GM21528 (cell line): ENCODE data around the gene NIM1K.
"Not testable (repeated sequence)": the region's sequence is repeated elsewhere in the genome, so short reads cannot be mapped to it uniquely, and the experiment has no call there.

Source experiments
- ATAC-seq: cut with Tn5 transposase; IDR thresholded peaks from one replicate; pipeline ENCODE4 v1.9.1; 2021; ENCODE audit warnings: mild to moderate bottlenecking, moderate library complexity; ENCODE audit not compliant: unreplicated experiment, low FRiP score

Gene NIM1K

DNA sequence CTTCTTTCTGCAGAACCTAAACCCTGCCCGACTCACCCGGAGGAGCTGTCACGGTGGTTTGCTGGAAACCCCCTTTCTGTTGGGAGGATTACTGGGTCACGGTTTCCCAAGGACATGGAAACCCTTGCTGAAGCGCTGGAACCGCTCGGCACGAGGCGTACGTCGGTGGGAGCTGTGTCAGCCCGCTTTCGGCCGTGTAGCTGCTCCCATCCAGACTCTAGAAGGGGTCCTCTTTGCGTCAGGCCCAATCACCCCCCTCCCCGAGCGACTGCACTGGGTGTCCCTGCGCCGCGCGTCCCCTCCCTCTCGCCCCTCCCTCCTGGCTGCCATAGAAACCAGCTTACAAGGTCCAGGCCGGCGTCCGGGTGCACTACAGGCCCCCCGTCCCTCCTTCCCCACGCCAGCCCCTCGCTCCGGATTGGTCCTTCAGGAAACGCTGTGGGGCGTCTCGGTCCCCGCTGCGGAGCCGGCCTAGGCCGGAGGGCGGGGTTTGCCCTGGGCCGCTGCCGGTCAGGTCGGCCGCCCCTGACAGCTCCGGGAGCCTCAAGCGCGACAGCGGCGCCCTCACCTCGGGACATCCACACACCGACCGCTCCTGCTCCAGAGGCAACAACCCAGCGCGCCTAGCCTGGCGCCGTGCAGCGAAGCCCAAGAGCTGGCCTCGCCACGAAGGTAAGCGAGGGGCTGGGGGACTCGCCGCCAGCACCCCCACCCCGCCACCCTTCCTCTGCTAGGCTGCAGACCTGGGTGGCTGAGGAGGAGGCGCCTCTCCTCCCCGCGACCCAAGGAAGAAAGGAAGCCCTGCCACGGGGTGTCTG, at the start of gene NIM1K:
Gene NIM1K (plus strand): TSS at position 486 of the 818 bp plus-strand sequence. CDS start 53,551 bp downstream, outside the sequence.
- ATAC-seq = peak; percentile 77

DNA sequence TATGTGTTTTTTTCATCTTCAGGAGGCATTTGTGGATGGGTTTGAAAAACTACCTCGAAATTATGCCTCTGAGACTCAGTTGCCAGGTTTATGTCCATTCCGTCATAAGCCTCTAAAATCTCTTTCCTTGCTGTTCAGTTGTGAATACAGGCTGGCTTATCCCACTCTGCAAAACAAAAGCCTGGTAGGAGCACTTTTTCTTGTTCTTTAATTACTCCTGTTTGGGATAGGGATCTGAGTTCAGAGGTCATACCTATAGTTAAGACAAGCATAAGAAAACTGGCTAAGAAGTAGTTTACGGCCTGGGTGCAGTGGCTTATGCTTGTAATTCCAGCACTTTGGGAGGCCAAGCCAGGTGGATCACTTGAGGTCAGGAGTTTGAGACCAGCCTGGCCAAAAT, 47.0 kb upstream of the NIM1K start:
- ATAC-seq = no peak

DNA sequence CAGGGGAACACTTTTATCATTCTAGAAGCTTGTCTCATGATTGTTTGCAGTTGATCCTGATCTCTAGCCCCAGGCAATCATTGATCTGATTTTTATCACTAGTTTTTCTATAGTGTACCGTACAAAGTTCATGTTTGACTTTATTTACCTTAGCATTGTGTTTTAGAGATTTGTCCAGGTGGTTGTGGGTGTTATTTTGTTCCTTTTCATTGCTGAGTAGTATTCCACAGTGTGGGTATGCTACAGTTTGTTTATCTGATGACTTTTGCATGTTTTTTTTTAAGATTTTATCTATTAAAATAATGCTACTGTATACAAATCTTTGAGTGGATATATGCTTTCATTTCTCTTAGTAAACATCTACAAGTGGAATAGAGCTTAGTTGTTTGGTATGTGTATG, 45.1 kb upstream of the NIM1K start:
- ATAC-seq = no peak

DNA sequence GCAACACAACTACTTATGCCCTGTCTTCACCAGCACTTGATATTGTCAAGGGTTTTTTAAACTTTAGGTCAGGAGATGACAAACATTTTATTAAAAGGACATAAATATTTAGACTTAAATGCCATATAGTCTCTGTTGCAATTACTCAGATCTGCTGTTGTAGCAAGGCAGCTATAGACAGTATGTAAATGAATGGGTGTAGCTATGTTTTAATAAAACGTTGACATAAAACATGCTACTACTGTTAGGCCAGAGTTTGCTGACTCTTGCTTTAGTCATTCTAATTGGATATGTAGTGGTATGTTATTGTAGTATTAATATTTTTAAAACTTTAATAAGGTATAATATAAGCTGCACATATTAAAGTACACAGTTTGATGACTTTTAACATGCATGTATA, 43.6 kb upstream of the NIM1K start:
- ATAC-seq = no peak

DNA sequence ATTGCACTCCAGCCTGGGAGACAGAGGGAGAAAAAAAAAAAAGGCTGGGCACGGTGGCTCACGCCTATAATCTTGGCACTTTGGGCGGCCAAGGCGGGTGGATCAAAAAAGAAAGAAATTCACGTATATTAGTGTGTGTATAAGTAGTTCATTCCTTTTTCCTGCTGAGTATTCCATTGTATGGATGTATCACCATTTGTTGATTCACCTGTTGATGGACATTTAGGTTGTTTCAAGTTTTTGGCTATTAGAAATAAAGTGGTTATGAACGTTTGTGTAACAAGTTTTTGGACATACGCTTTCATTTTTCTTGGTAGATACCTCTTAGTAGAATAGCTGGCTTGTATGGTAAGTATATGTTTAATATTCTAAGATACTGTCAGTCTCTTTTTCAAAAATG, 42.8 kb upstream of the NIM1K start:
- ATAC-seq = no peak

DNA sequence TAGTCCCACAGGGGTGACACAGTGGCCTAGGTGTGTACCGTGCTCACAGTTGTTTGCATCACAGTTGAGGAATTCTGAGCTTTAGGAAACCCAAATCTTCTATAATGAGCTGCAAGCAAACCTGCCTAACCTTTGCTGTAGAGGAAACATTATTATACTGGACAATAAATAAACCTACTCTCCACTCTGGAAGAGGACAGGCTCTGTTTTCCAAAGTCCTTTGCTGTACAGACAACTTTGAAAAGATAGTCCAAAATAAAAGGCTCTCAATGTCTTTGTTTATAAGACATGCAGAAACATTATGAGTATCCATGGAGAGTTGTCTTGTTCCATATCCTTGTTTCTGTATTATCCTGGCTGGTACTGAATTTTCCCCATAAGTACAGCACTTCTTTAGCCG, 42.0 kb upstream of the NIM1K start:
- no peak for ATAC-seq

DNA sequence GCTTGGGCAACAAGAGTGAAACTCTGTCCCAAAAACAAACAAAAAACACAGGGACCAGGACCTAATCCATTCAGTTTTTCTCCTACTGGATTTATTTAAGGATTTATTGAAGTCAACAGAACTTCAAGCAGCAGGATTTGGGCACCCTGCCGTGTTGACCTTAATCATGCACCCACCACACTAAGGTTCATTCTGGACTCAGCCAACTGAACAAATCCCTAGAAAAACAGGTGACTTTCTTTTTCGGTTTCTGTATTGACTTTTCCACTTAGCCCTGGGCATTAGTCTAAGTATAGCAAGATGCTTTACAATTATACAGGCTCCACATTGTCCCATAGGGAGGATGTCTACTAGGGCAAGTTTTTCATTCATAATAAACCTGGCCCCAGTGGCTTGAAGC, 41.3 kb upstream of the NIM1K start:
- no peak for ATAC-seq

DNA sequence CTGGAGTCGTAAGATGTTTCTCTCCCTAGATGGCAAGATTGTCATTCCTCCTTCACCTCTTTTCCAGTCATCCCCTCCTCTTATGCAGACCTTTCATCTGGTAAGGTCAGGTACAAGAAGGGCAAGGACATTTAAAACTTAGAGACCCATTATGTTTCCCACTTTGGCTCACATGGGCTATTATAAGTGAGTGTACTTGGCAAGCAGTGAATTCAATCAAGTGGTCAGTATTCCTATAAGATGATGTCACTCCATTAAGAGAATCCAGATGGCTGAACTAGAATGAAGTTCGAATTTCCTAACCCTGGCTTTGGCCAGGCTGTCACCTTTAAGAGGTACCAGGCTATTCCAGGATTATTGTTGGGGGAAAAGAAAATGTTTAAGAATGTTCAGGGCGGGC, 39.1 kb upstream of the NIM1K start:
- no peak for ATAC-seq

DNA sequence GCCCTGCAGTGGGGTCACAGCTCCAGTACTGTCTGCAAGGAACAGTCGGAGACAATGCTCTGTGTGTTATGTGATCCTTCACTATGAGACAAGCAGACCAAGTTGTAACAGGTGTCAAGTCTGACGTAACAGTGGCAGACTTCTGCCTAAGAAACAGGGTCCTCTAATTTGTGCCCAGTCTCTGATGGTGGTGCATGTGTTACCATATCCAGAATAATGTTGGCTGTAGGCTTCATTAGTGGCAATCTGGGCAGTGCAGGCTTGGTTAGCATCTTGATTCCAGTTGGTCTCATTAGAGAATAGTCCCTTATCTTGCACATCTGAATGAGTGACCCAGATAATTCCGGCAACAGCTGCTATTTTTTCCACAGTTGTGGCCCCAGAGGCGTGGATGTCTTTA, 37.6 kb upstream of the NIM1K start:
- no peak for ATAC-seq

DNA sequence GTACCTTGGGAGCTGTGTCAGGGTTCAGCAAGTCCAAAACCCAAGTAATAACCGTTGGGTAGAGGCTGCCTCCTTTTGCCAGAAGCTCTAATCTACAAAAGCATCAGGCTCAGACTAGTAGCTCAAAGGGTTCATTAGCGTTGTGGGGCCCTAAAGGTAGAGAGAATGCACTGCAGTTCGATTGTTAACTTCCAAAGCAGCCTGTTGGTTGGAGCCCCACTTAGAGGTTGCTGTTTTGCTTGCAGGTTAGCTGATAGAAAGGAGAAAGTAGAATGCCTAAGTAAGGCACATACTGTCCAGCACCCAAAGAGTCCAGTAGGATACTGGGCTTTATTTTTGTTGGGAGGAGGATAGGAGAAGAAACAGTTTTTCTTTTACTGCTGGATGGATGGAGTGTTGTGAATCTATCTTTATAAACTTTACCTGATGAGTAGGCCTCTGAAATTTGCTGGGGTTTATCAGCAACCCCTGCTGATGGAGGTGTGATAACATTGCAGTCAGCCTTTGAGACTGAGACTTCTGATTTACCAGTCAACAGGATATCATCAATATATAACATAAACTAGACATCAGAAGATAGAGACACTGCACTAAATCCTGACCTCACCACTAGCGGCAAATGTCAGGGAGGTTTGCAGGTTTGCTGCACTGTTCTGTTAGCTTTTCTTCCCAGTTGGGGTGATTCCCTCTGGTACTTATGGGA, 36.5 kb upstream of the NIM1K start:
- ATAC-seq = no peak

DNA sequence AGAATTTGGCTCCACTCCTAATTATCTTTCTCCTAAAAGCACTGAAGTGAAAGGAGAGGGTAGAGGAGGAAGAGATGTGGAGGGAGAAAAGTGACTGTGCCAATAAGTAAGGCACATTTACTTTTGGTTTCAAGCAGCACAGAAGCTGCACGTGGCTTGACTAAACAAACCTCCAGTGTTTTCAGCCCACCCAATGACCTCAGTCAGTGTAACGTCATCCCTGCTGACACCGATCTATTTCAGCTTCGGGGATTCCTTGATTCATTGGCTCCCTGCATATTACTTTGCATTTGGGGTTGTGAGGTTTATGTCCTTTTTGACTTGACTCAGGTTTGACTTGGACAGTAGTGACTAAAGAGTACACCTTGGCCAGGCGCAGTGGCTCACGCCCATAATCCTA, 35.6 kb upstream of the NIM1K start:
- ATAC-seq = no peak

DNA sequence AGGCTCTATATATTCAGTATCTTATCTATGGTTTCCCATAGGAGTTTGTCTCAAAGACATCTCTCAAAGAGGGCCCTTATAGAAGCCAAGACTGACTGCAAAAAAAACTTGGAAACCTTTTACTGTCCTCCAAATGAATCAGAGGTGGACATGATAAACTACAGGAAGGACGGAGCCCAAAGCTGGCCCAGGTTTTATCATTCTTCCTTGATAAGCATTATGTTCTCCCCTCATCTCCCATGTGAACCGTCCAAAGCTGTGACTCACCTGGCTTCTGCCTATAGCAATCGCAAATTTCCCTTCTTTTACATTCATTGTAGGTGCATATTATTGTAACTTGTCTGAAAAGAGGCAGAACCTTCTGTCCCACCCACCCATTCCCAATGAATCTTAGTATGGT, 35.0 kb upstream of the NIM1K start:
- ATAC-seq = no peak

DNA sequence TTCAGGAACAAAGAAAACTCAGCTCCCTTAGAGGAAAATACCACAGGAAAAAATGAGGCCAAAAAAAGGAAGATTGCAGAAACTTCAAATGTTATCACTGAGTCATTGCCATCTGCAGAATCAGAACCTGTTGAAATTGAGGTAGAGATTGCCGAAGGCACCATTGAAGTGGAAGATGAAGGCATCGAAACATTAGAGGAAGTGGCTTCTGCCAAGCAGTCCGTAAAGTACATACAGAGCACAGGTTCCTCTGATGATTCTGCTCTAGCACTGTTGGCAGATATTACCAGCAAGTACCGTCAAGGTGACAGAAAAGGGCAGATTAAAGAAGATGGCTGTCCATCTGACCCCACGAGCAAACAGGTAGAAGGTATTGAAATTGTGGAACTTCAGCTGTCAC, 30.8 kb upstream of the NIM1K start:
- ATAC-seq = no peak

DNA sequence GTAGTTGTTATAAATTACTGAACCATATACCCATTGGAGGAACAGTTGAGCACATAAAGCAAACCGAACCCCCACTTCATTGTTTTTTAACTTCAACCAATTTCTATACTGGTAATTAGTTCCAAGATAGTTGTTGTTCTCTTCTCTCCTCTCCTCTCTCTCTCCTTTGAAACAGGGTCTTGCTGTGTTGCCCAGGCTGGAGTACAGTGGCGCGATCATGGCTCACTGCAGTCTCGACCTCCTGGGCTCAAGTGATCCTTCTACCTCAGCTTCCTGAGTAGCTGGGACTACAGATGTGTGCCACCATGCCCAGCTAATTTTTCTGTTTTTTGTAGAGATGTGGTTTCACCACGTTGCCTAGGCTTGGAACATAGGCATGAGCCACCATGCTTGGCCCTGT, 27.2 kb upstream of the NIM1K start:
- ATAC-seq = not testable (repeated sequence)

DNA sequence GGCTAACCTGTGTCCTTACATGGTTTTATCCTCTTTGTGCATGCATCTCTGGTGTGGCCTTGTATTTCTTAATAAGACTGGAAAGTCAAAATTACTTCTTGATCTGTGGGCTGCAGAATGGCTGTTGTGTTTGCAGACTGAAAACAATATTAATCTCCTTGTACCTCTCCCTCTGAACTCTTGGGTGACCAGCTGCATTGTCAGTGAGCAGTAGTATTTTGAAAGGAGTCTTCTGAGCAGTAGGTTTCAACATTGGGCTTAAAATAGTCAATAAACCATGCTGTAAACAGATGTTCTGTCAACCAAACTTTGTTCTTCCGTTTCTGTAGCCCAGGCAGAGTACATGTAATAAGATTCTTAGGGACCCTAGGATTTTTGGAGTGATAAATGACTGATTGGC, 26.7 kb upstream of the NIM1K start:
- ATAC-seq = no peak

DNA sequence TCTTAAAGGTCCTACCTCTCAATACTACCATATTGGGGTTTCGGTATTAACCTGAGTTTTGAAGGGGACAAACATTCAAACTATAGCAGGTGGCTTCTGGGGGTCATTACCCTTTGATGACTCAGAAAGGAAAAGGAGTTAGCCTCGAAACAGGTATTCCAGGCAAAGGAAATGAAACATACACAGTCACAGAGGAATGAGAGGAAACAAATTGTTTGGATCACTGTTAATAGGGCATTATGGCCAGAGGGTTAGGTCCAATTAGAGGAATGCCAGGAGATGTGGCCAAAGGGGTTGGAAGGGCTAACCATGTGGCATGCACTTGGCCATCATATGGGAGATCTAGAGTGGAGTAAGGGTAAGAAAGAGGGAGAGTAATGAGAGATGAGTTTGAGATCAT, 23.9 kb upstream of the NIM1K start:
- ATAC-seq = no peak

DNA sequence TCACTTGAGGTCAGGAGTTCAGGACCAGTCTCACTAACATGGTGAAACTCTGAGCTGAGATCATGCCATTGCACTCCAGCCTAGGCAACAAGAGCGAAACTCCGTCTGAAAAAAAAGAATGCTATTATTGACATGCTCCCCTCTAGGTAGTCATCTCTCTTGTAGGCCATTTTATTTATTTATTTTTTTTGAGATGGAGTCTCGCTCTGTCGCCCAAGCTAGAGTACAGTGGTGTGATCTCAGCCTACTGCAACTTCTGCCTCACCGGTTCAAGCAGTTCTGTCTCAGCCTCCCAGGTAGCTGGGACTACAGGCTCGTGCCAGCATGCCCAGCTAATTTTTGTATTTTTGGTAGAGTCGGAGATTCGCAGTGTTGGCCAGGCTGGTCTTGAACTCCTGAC, 20.6 kb upstream of the NIM1K start:
- ATAC-seq = no peak

DNA sequence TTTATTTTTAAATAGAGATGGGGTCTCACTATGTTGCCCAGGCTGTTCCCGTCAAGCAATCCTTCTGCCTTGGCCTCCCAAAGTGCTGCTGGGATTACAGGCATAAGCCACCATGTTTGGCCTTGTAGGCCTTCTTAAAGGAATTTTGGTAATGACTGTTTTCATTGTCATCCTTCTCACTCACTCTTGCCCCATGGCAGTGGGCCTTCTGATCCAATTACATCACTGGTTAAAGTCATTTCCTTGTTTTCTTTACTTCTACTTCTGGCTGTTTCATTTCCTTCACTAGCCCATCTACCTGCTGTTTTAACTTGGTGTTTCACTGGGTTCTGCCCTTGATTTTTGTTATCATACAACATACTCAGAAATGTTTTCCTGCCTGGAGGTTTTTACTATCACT, 20.1 kb upstream of the NIM1K start:
- ATAC-seq = no peak

DNA sequence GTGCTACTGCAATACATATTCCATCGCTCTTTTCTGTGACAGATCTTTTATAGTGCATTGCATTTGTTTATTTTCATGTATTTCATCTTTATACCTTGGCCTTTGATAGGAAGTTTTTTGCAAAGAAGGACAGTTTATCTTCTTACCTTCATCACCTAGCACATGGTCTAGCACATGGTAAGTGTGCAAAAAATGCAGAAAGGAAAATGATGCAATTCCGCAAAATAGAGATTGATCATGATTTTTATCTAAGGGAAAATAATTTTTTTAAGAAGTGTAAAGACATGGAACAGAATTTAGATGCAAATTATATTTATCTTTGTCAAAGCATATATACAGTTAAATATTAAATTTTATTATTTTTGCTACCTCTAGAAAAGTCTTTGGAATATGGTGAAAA, 19.2 kb upstream of the NIM1K start:
- no peak for ATAC-seq

DNA sequence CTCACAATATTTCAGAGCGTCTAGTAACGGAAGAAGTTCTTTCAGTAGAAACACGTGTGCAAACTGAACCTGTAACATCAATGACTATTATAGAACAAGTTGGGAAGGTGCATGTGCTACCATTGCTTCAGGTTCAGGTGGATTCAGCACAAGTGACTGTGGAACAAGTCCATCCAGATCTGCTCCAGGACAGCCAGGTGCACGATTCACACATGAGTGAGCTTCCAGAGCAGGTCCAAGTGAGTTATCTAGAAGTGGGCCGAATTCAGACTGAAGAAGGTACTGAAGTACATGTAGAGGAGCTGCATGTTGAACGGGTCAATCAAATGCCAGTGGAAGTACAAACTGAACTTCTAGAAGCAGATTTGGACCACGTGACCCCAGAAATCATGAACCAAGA, 17.4 kb upstream of the NIM1K start:
- no peak for ATAC-seq

DNA sequence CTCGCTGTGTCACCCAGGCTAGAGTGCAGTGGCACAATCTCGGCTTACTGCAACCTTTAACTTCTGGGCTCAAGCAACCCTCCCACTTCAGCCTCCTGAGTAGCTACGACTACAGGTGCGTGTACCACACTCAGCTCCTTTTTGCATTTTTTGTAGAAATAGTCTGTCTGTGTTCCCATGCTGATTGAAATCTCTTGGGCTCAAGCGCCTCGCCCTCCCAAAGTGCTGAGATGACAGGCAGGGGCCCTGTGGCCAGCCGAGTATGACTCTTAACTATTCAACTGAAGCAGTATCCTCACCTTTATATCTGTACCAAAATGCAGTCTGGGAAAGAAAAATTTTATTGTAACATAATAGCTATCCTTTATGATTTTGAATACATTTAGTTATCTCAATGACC, 12.2 kb upstream of the NIM1K start:
- ATAC-seq = no peak

DNA sequence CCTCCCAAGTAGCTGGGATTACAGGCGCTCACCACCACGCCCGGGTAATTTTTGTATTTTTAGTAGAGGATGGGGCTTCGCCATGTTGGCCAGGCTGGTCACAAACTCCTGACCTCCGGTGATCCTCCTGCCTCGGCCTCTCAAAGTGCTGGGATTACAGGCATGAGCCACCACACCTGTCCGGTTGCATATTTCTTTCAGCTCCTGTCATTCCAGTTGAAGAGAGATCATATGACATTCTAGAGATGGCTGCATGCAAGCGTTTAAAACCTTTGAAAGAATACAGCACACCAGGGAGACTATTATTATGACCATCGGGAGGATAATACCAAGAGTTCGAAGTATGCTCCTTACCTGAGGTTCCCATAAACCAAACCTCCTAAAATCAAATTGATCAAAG, 9.6 kb upstream of the NIM1K start:
- ATAC-seq = no peak
